Loucy (cell line): ENCODE results near the gene AKAP9.

Source experiments
- H2AFZ ChIP-seq: fragments of 200-600 bp; sonication (generic); 2 replicates; pipeline ENCODE4 v1.6.0; 2016; ENCODE audit warnings: antibody characterized with exemption, mild to moderate bottlenecking, low read length, moderate library complexity
- H3F3A ChIP-seq: fragments of 200-600 bp; 2 replicates; pipeline ENCODE4 v1.6.0; 2016; ENCODE audit warnings: antibody characterized with exemption, low read depth, mild to moderate bottlenecking
- H3K27me3 ChIP-seq: fragments of 200-600 bp; sonication (generic); 2 replicates; pipeline ENCODE4 v1.6.1; 2014; ENCODE audit warnings: low read length, mild to moderate bottlenecking; ENCODE audit not compliant: insufficient read depth, poor library complexity, severe bottlenecking
- H3K36me3 ChIP-seq: fragments of 200-600 bp; sonication (generic); 2 replicates; pipeline ENCODE4 v1.6.1; 2016; ENCODE audit warnings: low read length; ENCODE audit not compliant: insufficient read depth
- H3K4me1 ChIP-seq: fragments of 200-600 bp; sonication (generic); 2 replicates; pipeline ENCODE4 v1.5.1; 2014; ENCODE audit warnings: low read length, mild to moderate bottlenecking; ENCODE audit not compliant: insufficient read depth, poor library complexity, severe bottlenecking
- H3K4me2 ChIP-seq: fragments of 200-600 bp; sonication (generic); 2 replicates; pipeline ENCODE4 v1.6.0; 2014; ENCODE audit warnings: antibody characterized with exemption, low read length, low read depth, mild to moderate bottlenecking; ENCODE audit not compliant: poor library complexity, severe bottlenecking
- H3K4me3 ChIP-seq: fragments of 200-600 bp; sonication (generic); 2 replicates; pipeline ENCODE4 v1.5.1; 2014; ENCODE audit warnings: low read length, mild to moderate bottlenecking, mixed read lengths; ENCODE audit not compliant: poor library complexity, severe bottlenecking
- H3K79me2 ChIP-seq: fragments of 200-600 bp; sonication (generic); 2 replicates; pipeline ENCODE4 v1.6.1; 2014; ENCODE audit warnings: low read length; ENCODE audit not compliant: insufficient read depth
- H3K9ac ChIP-seq: fragments of 200-600 bp; sonication (generic); 2 replicates; pipeline ENCODE4 v1.6.0; 2014; ENCODE audit warnings: mild to moderate bottlenecking, low read depth, low read length, moderate library complexity; ENCODE audit not compliant: poor library complexity, severe bottlenecking
- H3K9me2 ChIP-seq: fragments of 200-600 bp; sonication (generic); replicated peaks from 2 replicates; pipeline ENCODE4 v1.6.1; 2016; ENCODE audit warnings: low read depth, low read length, mixed read lengths
- H3K9me3 ChIP-seq: fragments of 200-600 bp; sonication (generic); 2 replicates; pipeline ENCODE4 v1.6.1; 2014; ENCODE audit warnings: mild to moderate bottlenecking, antibody characterized with exemption, low read length, low read depth; ENCODE audit not compliant: insufficient read depth
- H4K20me1 ChIP-seq: fragments of 200-600 bp; sonication (generic); 2 replicates; pipeline ENCODE4 v1.6.0; 2014; ENCODE audit warnings: antibody characterized with exemption, low read length, mild to moderate bottlenecking; ENCODE audit not compliant: insufficient read depth, poor library complexity, severe bottlenecking
- EZH2phosphoT487 ChIP-seq: fragments of 200-600 bp; IDR thresholded peaks from 2 replicates; pipeline ENCODE4 v1.6.1; 2018; ENCODE audit warnings: antibody characterized with exemption, mild to moderate bottlenecking, moderate library complexity, borderline replicate concordance
- TF ChIP-seq, protein P1 (sequence below): fragments of 200-600 bp; sonication (generic); conservative IDR thresholded peaks from 2 replicates; pipeline ENCODE4 v1.5.1; 2014; ENCODE audit warnings: mild to moderate bottlenecking, antibody characterized with exemption, low read length

AKAP9 gene

DNA sequence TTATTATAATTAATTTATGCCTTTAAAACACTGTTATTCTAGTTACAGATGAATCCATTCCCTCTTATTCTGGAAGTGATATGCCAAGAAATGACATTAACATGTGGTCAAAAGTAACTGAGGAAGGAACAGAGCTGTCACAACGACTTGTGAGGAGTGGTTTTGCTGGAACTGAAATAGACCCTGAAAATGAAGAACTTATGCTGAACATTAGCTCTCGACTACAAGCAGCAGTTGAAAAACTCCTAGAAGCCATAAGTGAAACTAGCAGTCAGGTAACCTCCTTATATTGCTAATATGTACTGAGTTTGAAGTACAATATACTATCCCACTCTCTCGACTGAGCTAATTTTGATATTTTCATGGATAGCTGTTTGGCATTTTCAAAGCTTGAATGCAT, 112.0 kb downstream of the AKAP9 start:
- H4K20me1 ChIP-seq = no peaks in the 10 kb centered on the region
- no peak overlapping the region for H3K4me2 ChIP-seq
- no peaks in the 10 kb centered on the region for H3F3A ChIP-seq
- no peaks in the 10 kb centered on the region for H3K9me2 ChIP-seq
- H3K79me2 ChIP-seq = no peaks in the 10 kb centered on the region
- no peak overlapping the region for H2AFZ ChIP-seq
- H3K4me1 ChIP-seq = peaks cover 20% of the 10 kb centered on the region
- no peaks in the 10 kb centered on the region for H3K27me3 ChIP-seq
- TF ChIP-seq, protein P1, sequence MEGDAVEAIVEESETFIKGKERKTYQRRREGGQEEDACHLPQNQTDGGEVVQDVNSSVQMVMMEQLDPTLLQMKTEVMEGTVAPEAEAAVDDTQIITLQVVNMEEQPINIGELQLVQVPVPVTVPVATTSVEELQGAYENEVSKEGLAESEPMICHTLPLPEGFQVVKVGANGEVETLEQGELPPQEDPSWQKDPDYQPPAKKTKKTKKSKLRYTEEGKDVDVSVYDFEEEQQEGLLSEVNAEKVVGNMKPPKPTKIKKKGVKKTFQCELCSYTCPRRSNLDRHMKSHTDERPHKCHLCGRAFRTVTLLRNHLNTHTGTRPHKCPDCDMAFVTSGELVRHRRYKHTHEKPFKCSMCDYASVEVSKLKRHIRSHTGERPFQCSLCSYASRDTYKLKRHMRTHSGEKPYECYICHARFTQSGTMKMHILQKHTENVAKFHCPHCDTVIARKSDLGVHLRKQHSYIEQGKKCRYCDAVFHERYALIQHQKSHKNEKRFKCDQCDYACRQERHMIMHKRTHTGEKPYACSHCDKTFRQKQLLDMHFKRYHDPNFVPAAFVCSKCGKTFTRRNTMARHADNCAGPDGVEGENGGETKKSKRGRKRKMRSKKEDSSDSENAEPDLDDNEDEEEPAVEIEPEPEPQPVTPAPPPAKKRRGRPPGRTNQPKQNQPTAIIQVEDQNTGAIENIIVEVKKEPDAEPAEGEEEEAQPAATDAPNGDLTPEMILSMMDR = no peak
- no peak for TF ChIP-seq EZH2phosphoT487
- no peaks in the 10 kb centered on the region for H3K9me3 ChIP-seq
- no peak overlapping the region for H3K9ac ChIP-seq
- peaks cover 18% of the 10 kb centered on the region; the same call in 1 of the 2 replicates for H3K36me3 ChIP-seq
- no peak overlapping the region for H3K4me3 ChIP-seq

DNA sequence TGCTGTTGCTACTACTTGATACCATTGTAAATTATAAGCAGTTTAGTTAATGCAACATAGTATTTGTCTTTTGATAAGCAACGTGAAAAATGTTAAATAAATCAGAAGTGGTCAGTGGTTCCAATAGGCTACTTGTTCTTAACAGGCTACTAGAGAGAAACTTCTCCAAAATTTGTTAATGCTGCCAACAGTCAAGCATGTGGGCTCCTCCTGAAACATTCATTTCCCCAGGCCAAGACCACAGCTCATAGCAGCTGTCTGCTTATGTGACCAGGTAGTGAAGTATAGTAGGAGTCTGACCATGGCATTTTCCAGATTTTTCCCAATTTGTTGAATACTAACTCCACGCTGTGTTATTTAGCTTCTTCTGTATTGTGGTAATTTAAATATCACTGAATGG, 112.7 kb downstream of the AKAP9 start:
- Histone ChIP-seq H3K4me3 (no peak overlapping the region), H3F3A (no peaks in the 10 kb centered on the region), H2AFZ (no peak overlapping the region), H3K36me3 (peaks cover 15% of the 10 kb centered on the region; the same call in 1 of the 2 replicates), H3K9me2 (no peaks in the 10 kb centered on the region), H3K4me2 (no peak overlapping the region), H3K79me2 (no peaks in the 10 kb centered on the region), H3K9me3 (no peaks in the 10 kb centered on the region), H3K9ac (no peak overlapping the region), H4K20me1 (no peaks in the 10 kb centered on the region), H3K4me1 (peaks cover 25% of the 10 kb centered on the region), H3K27me3 (no peaks in the 10 kb centered on the region)
- TF ChIP-seq, protein P1 = no peak
- TF ChIP-seq EZH2phosphoT487 = no peak

DNA sequence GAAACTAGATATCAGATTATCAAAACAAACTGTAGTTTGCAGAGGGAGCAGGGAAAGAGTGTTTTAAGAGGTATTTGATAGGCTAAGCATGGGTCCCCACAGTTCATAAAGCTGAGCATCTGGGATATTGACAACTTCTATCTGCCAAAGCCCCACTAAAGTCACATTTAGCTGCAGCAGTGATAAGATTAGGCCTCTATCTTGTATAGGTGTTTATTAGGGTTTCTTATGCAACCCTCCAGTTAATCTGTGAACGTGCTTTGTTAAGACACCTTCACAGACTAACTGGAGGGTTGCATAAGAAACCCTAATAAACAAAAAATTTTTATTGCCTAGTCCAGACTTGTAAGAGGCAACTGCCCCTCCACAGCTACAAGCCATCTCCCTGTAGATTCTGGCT, 115.6 kb downstream of the AKAP9 start:
- Histone ChIP-seq H3K4me2 (no peak overlapping the region), H3K79me2 (no peaks in the 10 kb centered on the region), H3K4me3 (no peak overlapping the region), H3F3A (0 out of 2 replicates have a peak, but pooled peaks cover 4% of the 10 kb centered on the region), H3K9me3 (no peaks in the 10 kb centered on the region), H3K36me3 (peaks cover 9% of the 10 kb centered on the region; the same call in 1 of the 2 replicates), H2AFZ (no peak overlapping the region), H3K4me1 (peaks cover 39% of the 10 kb centered on the region), H4K20me1 (peaks cover 3% of the 10 kb centered on the region), H3K9ac (no peak overlapping the region), H3K27me3 (no peaks in the 10 kb centered on the region), H3K9me2 (no peaks in the 10 kb centered on the region)
- TF ChIP-seq, protein P1 = no peak
- no peak for TF ChIP-seq EZH2phosphoT487
